ENCODE results near the gene GNB1L. TPM values are rescaled to one million over a fixed set of nuclear protein-coding genes. Genes with fewer than 3 reads are reported as not detected.

The GNB1L gene
- total RNA-seq, 2 experiments from 2014 or later: 7.6 to 12.4 TPM

- H3K27me3 Mint-ChIP-seq: no peaks in the 10 kb centered on the region
- peaks cover 9% of the 10 kb centered on the region for H3K9me3 Mint-ChIP-seq (ENCODE audit: low read depth)
- no peak for ATAC-seq
- no peak for DNase-seq
- no peaks in the 10 kb centered on the region for H3K4me1 Mint-ChIP-seq
- ChIA-PET POLR2A (no interaction called here), CTCF (no interaction called here)
- H3K27ac Mint-ChIP-seq: no peak overlapping the region
- no peak overlapping the region for H3K4me3 Mint-ChIP-seq
- peaks cover 23% of the 10 kb centered on the region for H3K36me3 Mint-ChIP-seq (ENCODE audit: low read depth)
- intact Hi-C loops (cut with DNase I, micrococcal nuclease): loop anchor here in 1 of 2 experiments (10.0 kb wide), 1 partner anchor 244 kb away; no protein-coding TSS in a partner anchor
Measured at GRCh38 chr22:19788661-19789225, 65.9 kb downstream of the GNB1L start.

- POLR2A ChIA-PET: no interaction called here
- no peak for DNase-seq
- intact Hi-C loops (cut with DNase I, micrococcal nuclease): loop anchor here in 1 of 2 experiments (10.0 kb wide), 1 partner anchor 243 kb away; no protein-coding TSS in a partner anchor
- Mint-ChIP-seq H3K4me3 (no peak overlapping the region), H3K27ac (no peak overlapping the region), H3K9me3 (ENCODE audit: low read depth) (peaks cover 3% of the 10 kb centered on the region), H3K4me1 (no peaks in the 10 kb centered on the region), H3K27me3 (no peaks in the 10 kb centered on the region), H3K36me3 (ENCODE audit: low read depth) (peaks cover 17% of the 10 kb centered on the region)
- CTCF ChIA-PET: interaction anchor here (0.7 kb wide), 1 partner anchor 57 kb away, joined by 3 read pairs; no protein-coding TSS in a partner anchor
- ATAC-seq: no peak
Measured at GRCh38 chr22:19787849-19788141, 66.9 kb downstream of the GNB1L start.

- peaks cover 3% of the 10 kb centered on the region for H3K9me3 Mint-ChIP-seq (ENCODE audit: low read depth)
- DNase-seq (no peak), ATAC-seq (no peak)
- ChIA-PET CTCF (interaction anchor here (0.7 to 0.8 kb wide), 2 partner anchors 57 to 186 kb away, joined by 3 read pairs; no protein-coding TSS in a partner anchor), POLR2A (no interaction called here)
- H3K27me3 Mint-ChIP-seq: no peaks in the 10 kb centered on the region
- peaks cover 11% of the 10 kb centered on the region for H3K36me3 Mint-ChIP-seq (ENCODE audit: low read depth)
- H3K4me3 Mint-ChIP-seq: no peak overlapping the region
- no peaks in the 10 kb centered on the region for H3K4me1 Mint-ChIP-seq
- intact Hi-C loops (cut with DNase I, micrococcal nuclease): loop anchor here in 1 of 2 experiments (10.0 kb wide), 1 partner anchor 242 kb away; no protein-coding TSS in a partner anchor
- no peak overlapping the region for H3K27ac Mint-ChIP-seq
Measured at GRCh38 chr22:19786959-19787848, 67.5 kb downstream of the GNB1L start.

- no peaks in the 10 kb centered on the region for H3K4me1 Mint-ChIP-seq
- ATAC-seq (no peak), DNase-seq (no peak)
- ChIA-PET POLR2A (no interaction called here), CTCF (no interaction called here)
- H3K27ac Mint-ChIP-seq: no peak overlapping the region
- H3K4me3 Mint-ChIP-seq: no peak overlapping the region
- H3K9me3 Mint-ChIP-seq (ENCODE audit: low read depth): no peaks in the 10 kb centered on the region
- no peaks in the 10 kb centered on the region for H3K27me3 Mint-ChIP-seq
- intact Hi-C loops (cut with DNase I, micrococcal nuclease): loop anchor here in 1 of 2 experiments (10.0 kb wide), 1 partner anchor 241 kb away; no protein-coding TSS in a partner anchor
- peaks cover 3% of the 10 kb centered on the region for H3K36me3 Mint-ChIP-seq (ENCODE audit: low read depth)
Measured at GRCh38 chr22:19786264-19786585, 68.4 kb downstream of the GNB1L start.

- Mint-ChIP-seq H3K9me3 (ENCODE audit: low read depth) (no peaks in the 10 kb centered on the region), H3K4me3 (no peak overlapping the region), H3K36me3 (ENCODE audit: low read depth) (peaks cover 1% of the 10 kb centered on the region), H3K4me1 (no peaks in the 10 kb centered on the region), H3K27me3 (no peaks in the 10 kb centered on the region), H3K27ac (no peak overlapping the region)
- intact Hi-C loops (cut with DNase I, micrococcal nuclease): loop anchor here in 1 of 2 experiments (10.0 kb wide), 1 partner anchor 241 kb away; no protein-coding TSS in a partner anchor
- ChIA-PET CTCF (interaction anchor here (0.7 kb wide), 1 partner anchor 29 kb away, joined by 3 read pairs; no protein-coding TSS in a partner anchor), POLR2A (no interaction called here)
- ATAC-seq: no peak
- no peak for DNase-seq
Measured at GRCh38 chr22:19785461-19786263, 69.0 kb downstream of the GNB1L start.

- ChIA-PET POLR2A (no interaction called here), CTCF (interaction anchor here (0.7 kb wide), 1 partner anchor 28 kb away, joined by 3 read pairs; no protein-coding TSS in a partner anchor)
- peaks cover 1% of the 10 kb centered on the region for H3K4me1 Mint-ChIP-seq
- no peak overlapping the region for H3K27ac Mint-ChIP-seq
- peaks cover 2% of the 10 kb centered on the region for H3K27me3 Mint-ChIP-seq
- no peak overlapping the region for H3K4me3 Mint-ChIP-seq
- no peak for ATAC-seq
- no peaks in the 10 kb centered on the region for H3K36me3 Mint-ChIP-seq (ENCODE audit: low read depth)
- H3K9me3 Mint-ChIP-seq (ENCODE audit: low read depth): no peaks in the 10 kb centered on the region
- DNase-seq: no peak
- intact Hi-C loops (cut with DNase I, micrococcal nuclease): loop anchor here in 1 of 2 experiments (5.0 to 10.0 kb wide), 2 partner anchors 52 to 240 kb away; no protein-coding TSS in a partner anchor
Measured at GRCh38 chr22:19784384-19785175, 70.1 kb downstream of the GNB1L start.

GRCh38 chr22:19783586-19784383 lies 70.9 kb downstream of the GNB1L start:
- intact Hi-C loops (cut with DNase I, micrococcal nuclease): loop anchor here in 1 of 2 experiments (5.0 to 10.0 kb wide), 2 partner anchors 51 to 239 kb away; no protein-coding TSS in a partner anchor
- H3K9me3 Mint-ChIP-seq (ENCODE audit: low read depth): no peaks in the 10 kb centered on the region
- POLR2A ChIA-PET: no interaction called here
- peaks cover 1% of the 10 kb centered on the region for H3K4me1 Mint-ChIP-seq
- DNase-seq (no peak), ATAC-seq (no peak)
- H3K27me3 Mint-ChIP-seq: peaks cover 4% of the 10 kb centered on the region
- no peak overlapping the region for H3K27ac Mint-ChIP-seq
- no peak overlapping the region for H3K4me3 Mint-ChIP-seq
- no peaks in the 10 kb centered on the region for H3K36me3 Mint-ChIP-seq (ENCODE audit: low read depth)
- CTCF ChIA-PET: interaction anchor here (1.0 kb wide), 1 partner anchor 60 kb away, joined by 3 read pairs; the partner anchor contains the start of gene GP1BB

GRCh38 chr22:19782533-19782932 lies 72.1 kb downstream of the GNB1L start:
- no peaks in the 10 kb centered on the region for H3K9me3 Mint-ChIP-seq (ENCODE audit: low read depth)
- no peak overlapping the region for H3K4me3 Mint-ChIP-seq
- intact Hi-C loops (cut with DNase I, micrococcal nuclease): loop anchor here in 1 of 2 experiments (5.0 to 10.0 kb wide), 2 partner anchors 50 to 238 kb away; no protein-coding TSS in a partner anchor
- CTCF ChIA-PET: interaction anchor here (1.3 kb wide), 2 partner anchors 52 to 128 kb away, joined by 4 read pairs; no protein-coding TSS in a partner anchor
- H3K4me1 Mint-ChIP-seq: peaks cover 1% of the 10 kb centered on the region
- H3K27ac Mint-ChIP-seq: no peak overlapping the region
- peaks cover 4% of the 10 kb centered on the region for H3K27me3 Mint-ChIP-seq
- no peak for DNase-seq
- ATAC-seq: no peak
- no peaks in the 10 kb centered on the region for H3K36me3 Mint-ChIP-seq (ENCODE audit: low read depth)
- POLR2A ChIA-PET: no interaction called here

GRCh38 chr22:19779685-19780268 lies 74.9 kb downstream of the GNB1L start:
- ChIA-PET POLR2A (no interaction called here), CTCF (interaction anchor here (0.6 to 0.7 kb wide), 2 partner anchors 38 to 50 kb away, joined by 3 read pairs; no protein-coding TSS in a partner anchor)
- Mint-ChIP-seq H3K36me3 (ENCODE audit: low read depth) (no peaks in the 10 kb centered on the region), H3K4me3 (no peak overlapping the region), H3K27me3 (peaks cover 9% of the 10 kb centered on the region), H3K27ac (no peak overlapping the region), H3K4me1 (peaks cover 8% of the 10 kb centered on the region), H3K9me3 (ENCODE audit: low read depth) (no peaks in the 10 kb centered on the region)
- DNase-seq (no peak), ATAC-seq (no peak)
- intact Hi-C loops (cut with DNase I, micrococcal nuclease): loop anchor here in 1 of 2 experiments (5.0 to 10.0 kb wide), 2 partner anchors 47 to 235 kb away; no protein-coding TSS in a partner anchor

GRCh38 chr22:19779011-19779421 lies 75.7 kb downstream of the GNB1L start:
- DNase-seq: no peak

More at GRCh38 chr22:19779011-19779421, 75.7 kb downstream of the GNB1L start:
- Mint-ChIP-seq H3K9me3 (ENCODE audit: low read depth) (no peaks in the 10 kb centered on the region), H3K27me3 (peaks cover 13% of the 10 kb centered on the region), H3K4me3 (no peak overlapping the region), H3K4me1 (peaks cover 8% of the 10 kb centered on the region), H3K27ac (no peak overlapping the region), H3K36me3 (ENCODE audit: low read depth) (no peaks in the 10 kb centered on the region)
- CTCF ChIA-PET: interaction anchor here (0.6 to 0.7 kb wide), 3 partner anchors 37 to 429 kb away, joined by 3 read pairs; no protein-coding TSS in a partner anchor
- intact Hi-C loops (cut with DNase I, micrococcal nuclease): no loop called here
- no peak for ATAC-seq
- POLR2A ChIA-PET: no interaction called here

Measured in activated CD4-positive, alpha-beta T cell treated with anti-CD3 and anti-CD28 coated beads for 36 hours (primary cell).